ENCODE measurements around the gene TRNP1.

GRCh38 chr1:26945138-26945537 is 48.4 kb upstream of the TRNP1 start:
- TF ChIP-seq CTCF (IDR thresholded peaks at IDR 0.05): no peak
- no peak for TF ChIP-seq POLR2A (IDR thresholded peaks at IDR 0.05)

Measured in right lobe of liver (tissue), 4 donors.